TTC549 (cell line): ENCODE measurements around the gene MTHFSD.

ENCODE experiments used
- FAIRE-seq: peaks from 2 replicates; lab custom pipeline; 2012; peaks lifted over from hg19 to GRCh38; lab: Jason Lieb, UNC

Gene MTHFSD

DNA sequence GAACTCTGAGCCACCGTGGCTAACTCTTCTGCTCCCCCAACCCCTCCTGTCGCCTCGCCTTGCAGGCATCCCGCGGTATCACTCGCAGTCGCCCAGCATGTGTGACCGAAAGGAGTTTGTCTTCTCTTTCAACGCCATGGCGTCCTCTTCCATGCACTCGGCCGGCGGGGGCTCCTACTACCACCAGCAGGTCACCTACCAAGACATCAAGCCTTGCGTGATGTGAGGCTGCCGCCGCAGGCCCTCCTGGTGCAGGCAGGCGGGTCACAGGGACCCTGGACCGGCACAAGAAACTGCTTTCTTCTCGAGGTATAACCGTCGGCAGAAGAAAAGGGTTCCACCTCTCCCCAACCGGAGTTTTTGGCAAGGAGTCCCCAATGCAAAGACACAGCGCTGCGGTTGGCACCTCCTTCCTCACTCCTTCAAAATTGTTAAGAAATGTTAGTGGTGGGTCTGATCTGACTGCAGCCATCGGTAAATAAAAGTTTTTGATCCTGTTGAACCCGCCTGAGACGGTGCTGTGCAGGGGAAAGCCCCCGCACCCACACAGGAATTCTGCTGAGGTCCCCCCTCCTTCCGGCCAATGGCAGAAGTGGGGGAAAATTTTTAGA is 42.1 kb downstream of the MTHFSD start:
- no peak for FAIRE-seq

GRCh38 chr16:86512301-86512859 is 42.7 kb downstream of the MTHFSD start:
- FAIRE-seq, result no peak

DNA sequence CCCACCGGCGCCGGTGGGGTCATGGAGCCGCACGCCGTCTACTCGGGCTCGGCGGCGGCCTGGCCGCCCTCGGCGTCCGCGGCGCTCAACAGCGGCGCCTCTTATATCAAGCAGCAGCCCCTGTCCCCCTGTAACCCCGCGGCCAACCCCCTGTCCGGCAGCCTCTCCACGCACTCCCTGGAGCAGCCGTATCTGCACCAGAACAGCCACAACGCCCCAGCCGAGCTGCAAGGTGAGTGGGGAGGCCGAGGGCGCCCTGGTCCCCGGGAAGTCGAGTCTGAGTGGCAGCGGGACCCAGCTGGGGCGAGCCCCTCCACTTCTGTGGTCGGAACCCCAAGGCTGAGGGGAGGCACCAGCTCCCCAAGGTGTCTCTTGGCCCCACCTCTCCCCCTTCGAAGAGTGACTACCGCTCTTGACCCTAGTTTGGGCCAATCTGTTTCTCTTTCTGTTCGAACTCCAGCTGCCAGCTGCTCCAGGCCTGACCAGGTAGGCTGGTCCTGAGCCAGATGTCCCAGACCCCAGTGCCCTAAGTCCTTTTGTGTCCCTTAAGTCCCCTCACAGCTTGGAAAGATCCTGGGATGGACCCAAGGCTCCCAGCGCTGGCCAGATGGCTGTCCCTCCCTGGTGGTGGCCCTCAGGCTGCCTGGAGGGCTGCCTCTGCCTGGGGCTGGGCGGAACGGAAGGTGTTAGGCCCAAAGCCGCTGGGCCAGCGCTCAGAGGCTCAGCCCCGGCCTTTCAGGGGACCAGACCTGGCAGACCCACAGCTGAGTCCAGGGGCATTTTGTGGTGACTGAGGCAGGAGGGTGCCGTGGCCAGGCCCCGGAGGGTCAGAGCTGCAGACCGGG is 43.5 kb downstream of the MTHFSD start:
- FAIRE-seq, result no peak

- no peak for FAIRE-seq
Observed at GRCh38 chr16:86510465-86511261, 44.4 kb downstream of the MTHFSD start, which contains the start of gene FOXF1. Gene FOXF1 (plus strand): TSS chr16:86510527. CDS start chr16:86510570, 43 bp downstream.

DNA sequence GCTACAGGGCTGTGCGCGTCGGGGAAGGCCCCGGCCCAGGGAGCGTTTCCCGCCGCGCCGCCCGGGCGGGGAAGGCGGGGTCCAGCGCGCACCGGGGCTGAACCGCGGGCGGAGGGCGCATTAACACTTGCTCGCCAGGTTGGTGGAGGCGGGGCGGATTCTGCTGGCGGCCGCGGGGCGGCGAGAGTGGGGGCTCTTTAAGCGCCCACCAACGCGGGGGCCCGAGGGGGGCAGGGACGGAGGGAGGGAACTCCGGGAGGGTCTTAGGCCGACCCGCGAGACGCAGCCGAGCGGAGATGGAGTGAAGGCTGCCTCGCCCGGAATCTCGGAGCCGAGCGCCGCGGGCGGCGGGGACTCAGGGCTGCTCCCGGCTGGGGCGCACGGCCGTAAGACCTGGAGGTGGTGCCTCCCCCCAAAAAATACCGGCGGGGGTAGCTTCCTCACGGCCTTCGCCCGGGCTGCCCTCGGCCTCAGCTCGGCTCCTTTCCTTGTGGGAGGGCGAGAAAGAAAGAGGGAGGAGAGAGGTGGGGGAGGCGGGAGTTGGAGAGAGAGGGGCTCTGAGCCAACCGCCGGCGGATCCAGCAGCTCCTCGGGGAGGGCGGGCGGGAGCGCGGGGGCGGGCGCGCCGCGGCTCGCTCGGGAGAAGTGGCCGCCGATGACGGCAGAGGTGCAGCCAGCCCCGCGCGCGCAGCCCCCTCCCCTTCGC is 45.1 kb downstream of the MTHFSD start:
- FAIRE-seq, result no peak

DNA sequence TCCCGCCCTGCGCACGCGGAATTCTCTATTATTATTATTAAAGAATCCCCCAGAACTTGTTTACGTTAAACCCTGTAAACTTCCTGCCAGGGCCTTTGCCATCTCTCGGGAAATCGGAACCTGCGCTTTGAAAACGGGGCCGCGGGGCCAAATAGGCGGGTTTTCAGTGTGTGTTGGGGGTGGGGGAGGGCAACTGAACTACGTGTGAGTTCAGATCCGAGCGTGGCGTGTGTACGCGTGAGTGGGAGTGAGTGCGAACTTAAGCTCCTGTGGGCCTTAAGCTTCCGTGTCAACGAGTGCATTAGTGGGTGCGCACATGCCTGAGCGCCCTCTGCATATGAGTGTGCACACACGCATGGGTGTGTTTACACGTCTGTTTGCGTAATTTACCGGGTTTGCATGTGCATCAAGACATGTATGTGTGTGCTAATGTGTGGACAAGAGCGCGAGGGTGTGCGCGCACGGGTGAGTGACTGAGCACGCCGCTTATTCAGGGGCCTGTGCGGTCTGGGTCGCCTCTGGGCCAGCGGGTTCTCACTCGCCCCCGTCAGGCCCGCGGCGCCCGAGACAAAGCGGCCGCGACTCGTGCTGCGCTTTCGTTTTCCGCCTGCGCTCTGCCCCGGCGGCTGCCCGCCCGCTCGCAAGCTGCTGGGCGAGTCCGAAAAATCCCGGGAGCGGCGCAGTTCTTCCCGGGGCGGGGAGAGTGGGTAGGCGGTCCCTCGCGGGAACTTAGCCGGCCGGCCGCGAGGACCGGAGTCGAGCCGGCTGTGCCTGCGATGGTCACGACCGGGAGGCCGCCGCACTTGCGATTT is 45.9 kb downstream of the MTHFSD start:
- peak; percentile 32 for FAIRE-seq

- FAIRE-seq, result no peak
Observed at GRCh38 chr16:86508028-86508946, 46.7 kb downstream of the MTHFSD start.

DNA sequence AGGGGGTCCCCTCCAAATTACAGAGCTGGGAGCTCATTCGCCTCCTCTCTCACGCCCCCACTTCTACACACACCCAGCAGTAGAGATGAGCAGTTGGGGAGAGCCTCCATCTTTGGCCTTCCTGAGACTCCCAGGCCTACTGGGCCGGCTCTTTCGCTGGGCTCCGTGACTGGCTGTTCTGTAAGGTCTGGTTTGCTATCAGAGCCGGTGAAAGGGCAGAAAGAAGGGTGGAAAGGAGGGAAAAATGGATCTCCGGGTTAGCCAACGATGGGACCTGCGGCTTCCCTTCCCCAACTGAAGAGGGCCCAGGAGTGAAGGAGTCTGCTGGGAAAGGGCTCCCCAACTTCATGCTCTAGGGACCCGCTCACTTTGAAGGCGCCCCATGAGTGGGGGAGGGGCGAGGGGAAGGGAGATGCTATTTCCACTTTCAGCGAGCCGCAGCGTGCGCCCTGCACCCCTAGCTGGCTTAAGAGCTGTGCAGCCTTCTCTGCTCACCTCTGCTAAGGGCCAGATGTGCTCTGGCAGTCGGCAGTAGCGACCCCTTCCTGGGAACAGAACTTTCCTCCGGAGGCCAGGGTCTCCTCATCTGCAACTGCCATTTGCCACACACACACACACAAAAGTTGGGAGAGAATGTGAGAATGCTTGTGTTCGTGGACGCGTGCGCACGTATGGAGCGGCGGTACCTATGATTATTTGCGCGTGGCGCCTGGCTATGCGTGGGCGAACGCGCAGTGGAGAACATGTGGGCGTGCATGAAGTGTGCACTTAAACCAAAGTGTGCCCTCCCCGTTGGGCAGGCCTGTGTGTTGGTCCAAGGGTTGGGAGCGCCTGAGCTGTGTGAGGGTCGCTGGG is 47.6 kb downstream of the MTHFSD start:
- no peak for FAIRE-seq

DNA sequence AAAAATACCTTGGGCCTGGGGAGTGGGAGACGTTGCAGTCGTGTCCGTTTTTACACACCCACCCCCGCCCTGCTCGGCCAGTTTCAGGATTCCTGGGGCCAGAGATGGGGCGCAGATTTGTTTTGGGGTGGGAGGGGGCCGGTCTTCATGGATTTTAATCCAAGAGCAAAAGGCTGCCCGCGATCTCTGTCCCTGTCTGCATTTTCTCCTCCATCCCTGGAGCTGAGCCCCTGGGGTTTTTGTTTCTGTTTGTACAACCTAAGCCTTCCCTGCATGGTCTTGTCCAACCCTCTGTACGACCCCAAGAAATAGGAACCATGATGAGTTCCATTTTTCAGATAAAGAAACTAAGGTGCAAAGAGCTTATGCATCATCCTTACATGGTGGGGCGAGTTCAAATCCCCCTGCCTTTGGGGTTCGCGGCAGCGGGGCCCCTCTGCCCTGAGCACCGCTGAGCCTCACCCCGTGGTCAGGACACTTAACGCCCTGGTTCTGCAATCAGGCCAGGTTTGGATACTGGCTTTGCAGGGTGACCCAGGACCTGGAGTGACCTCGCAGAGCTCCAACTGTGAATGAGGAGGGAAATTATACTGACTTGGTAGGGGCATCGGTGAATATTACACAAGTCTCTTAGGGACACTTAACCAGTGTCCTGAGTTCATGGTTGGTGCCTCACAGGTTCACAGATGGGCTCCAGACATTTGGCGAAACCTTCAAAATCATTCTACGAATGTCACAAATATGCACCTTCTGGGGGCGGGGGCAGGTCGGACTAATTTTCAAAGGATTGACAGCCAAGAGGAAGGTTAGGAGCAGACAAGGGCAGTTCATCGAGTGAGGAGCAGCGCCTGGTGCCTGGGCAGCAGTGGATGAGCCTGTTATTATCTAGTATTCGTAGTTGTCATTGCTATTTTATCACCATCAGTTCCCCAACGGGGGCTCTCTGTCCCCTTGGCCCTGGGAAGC is 48.9 kb downstream of the MTHFSD start:
- FAIRE-seq, result no peak

DNA sequence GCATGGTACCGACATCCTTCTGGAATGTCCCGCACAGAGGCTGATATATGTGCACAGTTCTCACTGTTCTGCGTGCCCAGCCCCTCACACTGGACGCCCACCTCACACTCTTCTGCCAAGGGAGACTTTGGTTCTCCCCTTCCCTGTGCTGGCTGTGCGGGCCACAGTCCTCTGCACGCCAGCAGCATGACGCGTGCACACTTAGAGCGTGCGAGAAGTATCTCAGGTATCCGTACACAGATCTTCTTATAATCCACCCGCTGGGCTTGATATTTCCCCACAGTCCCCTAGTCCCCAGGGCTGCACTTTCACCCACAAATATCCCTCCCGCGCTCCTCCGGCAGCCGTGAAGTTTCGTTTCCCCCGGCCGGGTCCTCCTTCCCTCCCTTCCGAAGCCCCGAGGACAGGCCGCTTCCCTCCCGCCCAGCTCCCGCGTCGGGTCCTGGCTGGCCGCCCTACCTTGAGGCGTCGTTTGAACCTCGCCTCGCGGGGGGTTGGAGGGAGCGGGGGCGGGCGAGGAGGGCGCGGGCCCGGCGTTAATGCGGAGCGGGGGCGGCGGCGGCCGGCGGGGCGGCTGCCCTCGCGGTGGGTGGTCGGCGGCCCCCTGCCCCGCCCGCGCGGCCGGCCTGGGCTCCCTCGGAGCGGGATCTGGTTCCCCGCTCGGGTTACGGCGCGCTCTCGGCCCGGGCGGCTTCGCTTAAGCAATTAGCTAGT is 49.7 kb downstream of the MTHFSD start:
- no peak for FAIRE-seq

DNA sequence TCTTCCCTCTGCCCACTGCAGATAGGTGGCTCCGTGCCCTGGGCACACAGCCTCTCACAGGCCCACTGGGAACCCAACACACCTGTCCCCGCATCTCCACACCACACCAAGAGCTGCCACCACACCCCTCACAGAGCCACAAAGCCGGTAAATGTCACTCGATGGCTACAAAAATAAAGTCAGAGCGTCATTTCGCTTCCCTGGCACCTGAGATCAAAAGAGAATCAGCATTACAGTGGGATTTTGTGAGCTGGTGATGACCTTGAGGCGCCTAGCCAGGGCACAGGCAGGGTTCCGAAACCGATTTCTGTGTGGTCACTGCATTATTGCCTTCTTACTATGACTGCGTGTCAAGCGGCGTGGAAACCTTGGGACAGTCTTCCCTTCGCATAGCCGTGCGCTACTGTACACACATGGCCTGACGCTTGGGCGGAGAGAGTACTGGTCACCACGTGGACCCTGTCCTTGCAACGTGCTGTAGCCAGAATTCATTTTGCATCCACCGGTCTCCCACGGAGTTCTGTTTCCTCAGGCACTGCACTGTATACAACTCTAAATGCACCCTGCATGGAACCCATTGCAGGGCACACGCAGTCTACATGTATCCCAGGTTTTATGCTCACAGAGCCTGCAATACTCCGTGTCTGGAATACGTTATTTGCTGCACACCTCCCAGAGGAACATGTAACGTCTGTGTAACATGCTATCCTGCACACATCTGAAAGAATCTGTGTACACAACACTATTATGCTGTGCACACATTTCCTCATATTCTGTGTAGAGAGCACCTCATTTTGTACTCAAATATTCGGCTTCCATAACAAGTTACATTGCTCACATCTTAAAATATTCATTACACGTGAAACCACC is 50.5 kb downstream of the MTHFSD start:
- FAIRE-seq, result no peak

DNA sequence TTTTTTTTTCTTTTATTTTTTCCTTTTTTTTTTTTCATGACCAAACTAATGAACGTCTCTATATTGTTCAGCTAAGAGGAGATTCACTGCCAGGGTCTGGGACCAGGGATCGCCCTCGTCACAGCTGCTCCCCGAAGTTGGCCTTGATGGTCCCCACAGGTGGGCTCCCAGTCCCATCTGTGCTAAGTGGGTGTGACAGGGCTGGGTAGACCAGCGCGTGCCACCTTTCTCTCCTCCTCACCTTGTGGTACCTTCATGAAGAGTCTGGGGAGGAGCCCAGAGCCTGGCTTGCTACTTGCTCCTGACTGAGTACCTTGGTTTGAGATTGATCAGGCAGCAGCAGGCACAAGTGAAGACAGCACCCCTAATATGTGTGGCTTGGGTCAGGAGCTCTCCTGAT is 51.2 kb downstream of the MTHFSD start:
- no peak for FAIRE-seq

- FAIRE-seq, result no peak
Observed at GRCh38 chr16:86502856-86503748, 51.9 kb downstream of the MTHFSD start.

DNA sequence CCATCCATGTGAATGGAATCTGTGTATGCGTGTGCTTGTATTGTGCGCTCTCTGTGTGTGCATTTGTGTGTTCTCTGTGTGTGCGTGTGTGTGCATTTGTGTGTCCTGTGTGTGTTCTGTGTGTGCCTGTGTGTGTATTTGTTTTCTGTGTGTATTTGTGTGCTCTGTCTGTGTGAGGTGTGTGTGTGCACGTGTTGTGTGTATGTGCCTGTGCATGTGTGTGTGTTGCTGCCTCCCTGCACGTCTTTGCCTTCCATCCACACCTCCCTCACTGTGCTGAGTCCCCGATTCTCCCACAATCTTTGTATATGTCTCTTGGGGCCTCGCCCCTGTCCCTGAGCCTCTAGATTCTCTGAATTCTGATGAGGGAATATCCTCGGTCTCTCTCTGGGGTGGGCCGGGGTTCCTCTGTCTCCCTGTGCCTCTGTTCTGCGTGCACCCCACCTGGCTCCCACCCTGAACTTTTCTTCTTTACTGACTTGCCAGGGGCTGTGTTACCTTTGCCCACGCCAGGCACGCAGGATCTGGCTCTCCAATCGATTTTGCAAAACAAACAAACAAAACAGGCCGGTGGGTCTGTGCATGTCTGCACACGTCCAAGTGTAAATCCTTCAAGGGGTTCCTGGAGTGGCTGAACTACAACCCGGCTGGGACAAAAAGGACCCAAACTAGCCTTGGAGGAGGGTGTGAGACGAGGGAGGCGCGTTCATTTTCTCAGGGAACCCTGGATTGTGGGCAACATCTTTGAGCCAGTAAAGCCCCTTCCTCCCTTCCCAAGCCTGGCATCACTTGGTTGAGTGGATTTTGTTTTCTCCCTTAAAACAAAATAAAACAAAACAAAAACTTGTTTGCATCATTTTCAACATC is 52.8 kb downstream of the MTHFSD start:
- FAIRE-seq, result no peak
